H1 (cell line): ENCODE measurements around the gene RFX3. TPM values are rescaled to one million over a fixed set of nuclear protein-coding genes. Genes with fewer than 3 reads are reported as not detected.

ENCODE experiments used
- CTCF ChIA-PET: fragments of 300-600 bp; sonication (Branson Sonifier 250); formaldehyde crosslinking; loops from one replicate; lab custom pipeline; 2021; ENCODE audit not compliant: partially characterized antibody; lab: Charles Lee
- POLR2A ChIA-PET: fragments of 300-600 bp; sonication (Branson Sonifier 250); formaldehyde crosslinking; loops from one replicate; lab custom pipeline; 2021; ENCODE audit warnings: inconsistent platforms; ENCODE audit not compliant: partially characterized antibody; lab: Charles Lee
- DNase-seq, 2 experiments: peaks; one replicate each; pipeline versions ENCODE4 v3.0.0 to v3.0.0-alpha.2; 2010 to 2022; ENCODE audit warnings: low spot score in 2 of 2, low read depth in 1 of 2, mixed read lengths in 1 of 2
- FAIRE-seq: peaks from 2 replicates; lab custom pipeline; 2011; peaks lifted over from hg19 to GRCh38; lab: Jason Lieb, UNC
- H2AFZ ChIP-seq: 2 replicates; pipeline ENCODE4 v1.8.1; 2012; ENCODE audit warnings: low read length, inconsistent platforms
- H2AK5ac ChIP-seq: 2 replicates; pipeline ENCODE4 v1.6.1; 2013; ENCODE audit warnings: low read depth, low read length
- H2BK120ac ChIP-seq: replicated peaks from 2 replicates; pipeline ENCODE3; 2013; ENCODE audit warnings: low read depth, low read length, inconsistent platforms
- H2BK12ac ChIP-seq: 2 replicates; pipeline ENCODE4 v1.6.1; 2013; ENCODE audit warnings: low read depth, low read length
- H2BK15ac ChIP-seq: 2 replicates; pipeline ENCODE4 v1.6.1; 2013; ENCODE audit warnings: low read length
- H2BK20ac ChIP-seq: 2 replicates; pipeline ENCODE4 v1.6.1; 2013; ENCODE audit warnings: low read length
- H2BK5ac ChIP-seq: 2 replicates; pipeline ENCODE4 v1.6.1; 2013; ENCODE audit warnings: low read depth, low read length
- H3K14ac ChIP-seq: 2 replicates; pipeline ENCODE4 v1.6.1; 2013; ENCODE audit warnings: inconsistent platforms; ENCODE audit not compliant: insufficient read length
- H3K18ac ChIP-seq: 2 replicates; pipeline ENCODE4 v1.6.1; 2013; ENCODE audit warnings: low read length; ENCODE audit errors: extremely low read depth
- H3K23ac ChIP-seq: 2 replicates; pipeline ENCODE4 v1.6.1; 2013; ENCODE audit warnings: inconsistent platforms; ENCODE audit not compliant: insufficient read length
- H3K23me2 ChIP-seq: 2 replicates; pipeline ENCODE4 v1.6.1; 2013; ENCODE audit warnings: low read depth, low read length
- H3K27ac ChIP-seq: 2 replicates; pipeline ENCODE4 v1.6.1; 2011; ENCODE audit warnings: low read depth, low read length, inconsistent platforms
- H3K27me3 ChIP-seq, 4 experiments: replicated peaks in 1 of 4; 1 replicate in 1 of 4; 2 replicates in 3 of 4; pipeline versions ENCODE4 v1.6.1 to v1.8.1; 2011 to 2013; ENCODE audit warnings: low read length in 3 of 4, mild to moderate bottlenecking in 3 of 4, inconsistent platforms in 2 of 4, mixed read lengths in 2 of 4, moderate library complexity in 1 of 4; ENCODE audit not compliant: control insufficient read depth in 3 of 4, insufficient read depth in 3 of 4; ENCODE audit errors: extremely low read depth in 1 of 4
- H3K36me3 ChIP-seq, 4 experiments: 2 replicates each; pipeline versions ENCODE4 v1.6.1 to v1.8.1; 2011 to 2013; ENCODE audit warnings: mild to moderate bottlenecking in 4 of 4, low read length in 3 of 4, moderate library complexity in 2 of 4, control low read depth in 1 of 4, inconsistent platforms in 1 of 4; ENCODE audit not compliant: insufficient read depth in 4 of 4, control insufficient read depth in 2 of 4
- H3K4ac ChIP-seq: replicated peaks from 2 replicates; pipeline ENCODE3; 2013; ENCODE audit warnings: low read length, low read depth, mixed read lengths, inconsistent platforms; ENCODE audit not compliant: insufficient read length
- H3K4me1 ChIP-seq, 4 experiments: replicated peaks in 1 of 4; 1 replicate in 1 of 4; 2 replicates in 3 of 4; pipeline versions ENCODE4 v1.6.1 to v1.8.1; 2011 to 2013; ENCODE audit warnings: low read length in 3 of 4, inconsistent platforms in 2 of 4, mixed read lengths in 1 of 4; ENCODE audit not compliant: insufficient read depth in 4 of 4, control insufficient read depth in 3 of 4
- H3K4me2 ChIP-seq, 2 experiments: 2 replicates each; pipeline versions ENCODE4 v1.6.1 to v1.8.1; 2011 to 2013; ENCODE audit warnings: low read depth in 2 of 2, low read length in 2 of 2, control low read depth in 1 of 2, inconsistent platforms in 1 of 2, mild to moderate bottlenecking in 1 of 2; ENCODE audit not compliant: insufficient read depth in 1 of 2
- H3K4me3 ChIP-seq, 4 experiments: fragments of 200-600, 300-600 bp in 1 of 4; sonication (generic), shearing (Covaris generic), sonication (Bioruptor Twin) in 1 of 4; 2 replicates each; pipeline versions ENCODE4 v1.5.1 to v1.8.1; 2011 to 2016; ENCODE audit warnings: low read length in 4 of 4, low read depth in 3 of 4, control low read depth in 2 of 4, inconsistent platforms in 2 of 4, mild to moderate bottlenecking in 2 of 4, mixed read lengths in 1 of 4, moderate library complexity in 1 of 4; ENCODE audit not compliant: insufficient read depth in 2 of 4; ENCODE audit errors: extremely low read depth in 1 of 4
- H3K56ac ChIP-seq: replicated peaks from 2 replicates; pipeline ENCODE3; 2013; ENCODE audit warnings: low read depth, mild to moderate bottlenecking, mixed read lengths, low read length, inconsistent platforms; ENCODE audit not compliant: insufficient read length
- H3K79me1 ChIP-seq: 2 replicates; pipeline ENCODE4 v1.6.1; 2013; ENCODE audit warnings: low read depth, low read length, control low read depth
- H3K79me2 ChIP-seq, 2 experiments: 2 replicates each; pipeline versions ENCODE4 v1.6.1 to v1.8.1; 2012 to 2013; ENCODE audit warnings: low read length in 2 of 2, mild to moderate bottlenecking in 2 of 2, inconsistent platforms in 1 of 2; ENCODE audit not compliant: insufficient read depth in 2 of 2, control insufficient read depth in 1 of 2
- H3K9ac ChIP-seq, 4 experiments: replicated peaks in 1 of 4; 1 replicate in 1 of 4; 2 replicates in 3 of 4; pipeline versions ENCODE4 v1.6.1 to v1.8.1; 2011 to 2013; ENCODE audit warnings: low read depth in 3 of 4, low read length in 3 of 4, control low read depth in 2 of 4, mild to moderate bottlenecking in 2 of 4, moderate library complexity in 2 of 4, inconsistent platforms in 1 of 4; ENCODE audit errors: extremely low read depth in 1 of 4
- H3K9me3 ChIP-seq, 2 experiments: 2 replicates each; pipeline versions ENCODE4 v1.6.1 to v1.8.1; 2012 to 2013; ENCODE audit warnings: mild to moderate bottlenecking in 2 of 2, moderate library complexity in 2 of 2, control low read depth in 1 of 2, inconsistent platforms in 1 of 2, low read depth in 1 of 2, low read length in 1 of 2, mixed read lengths in 1 of 2; ENCODE audit not compliant: insufficient read depth in 2 of 2
- H4K20me1 ChIP-seq, 2 experiments: replicated peaks in 1 of 2; 2 replicates each; pipeline versions ENCODE3 to v1.8.1; 2011 to 2013; ENCODE audit warnings: inconsistent platforms in 2 of 2, low read length in 2 of 2, mild to moderate bottlenecking in 1 of 2; ENCODE audit not compliant: insufficient read depth in 2 of 2, control insufficient read depth in 1 of 2
- H4K5ac ChIP-seq: 2 replicates; pipeline ENCODE4 v1.6.1; 2013; ENCODE audit warnings: low read length, low read depth, mixed read lengths, inconsistent platforms; ENCODE audit not compliant: insufficient read length
- H4K8ac ChIP-seq: 2 replicates; pipeline ENCODE4 v1.8.0; 2013; ENCODE audit warnings: mild to moderate bottlenecking, moderate library complexity, low read length, inconsistent platforms; ENCODE audit not compliant: insufficient read depth; ENCODE audit errors: extremely low read depth
- H4K91ac ChIP-seq: replicated peaks from 2 replicates; pipeline ENCODE3; 2013; ENCODE audit warnings: low read length, mixed read lengths, inconsistent platforms; ENCODE audit not compliant: insufficient read length
- WGBS, 2 experiments: shearing (Covaris generic) in 1 of 2; methylation state at CpG; one replicate each; pipeline versions ENCODE4 v1.1.6 to v1.1.7; 2013 to 2015; ENCODE audit warnings: low lambda C conversion rate in 2 of 2, mixed read lengths in 2 of 2, inconsistent platforms in 1 of 2, low coverage in 1 of 2, missing lambda C conversion rate in 1 of 2; ENCODE audit not compliant: insufficient replicate concordance in 2 of 2, insufficient coverage in 1 of 2, insufficient read length in 1 of 2; ENCODE audit errors: extremely low coverage in 1 of 2, missing lambda C conversion rate in 1 of 2; 5-methylcytosine and 5-hydroxymethylcytosine counted together
- polyA plus RNA-seq, 7 experiments: library from polyadenylated mRNA; depleted of rRNA in 3 of 7; stranded (reverse) in 5 of 7; unstranded in 2 of 7; fragments of >200 nt in 5 of 7; fragments of 200-250 nt in 2 of 7; gene quantifications; 1 replicate in 5 of 7; 2 replicates in 1 of 7; 4 replicates in 1 of 7; pipeline versions ENCODE4 v1.2.1 to v1.2.3, GENCODE V29; 2011 to 2013; ENCODE audit warnings: missing spikeins in 2 of 7, mixed read lengths in 2 of 7
- total RNA-seq: library from RNA; stranded (reverse); fragmentation: NEBNext Ultra II Directional; extraction: Animal tissue kit (Norgen Biotek cat#: 25700); gene quantifications from 2 replicates; pipeline ENCODE4 v1.2.1, GENCODE V29; 2021

Gene RFX3
- total and polyA plus RNA-seq, 2 of the 8 experiments (the other 6 are each of a cell fraction or from before 2014, with no cell fraction given), result 4.9 to 22.6 TPM

DNA sequence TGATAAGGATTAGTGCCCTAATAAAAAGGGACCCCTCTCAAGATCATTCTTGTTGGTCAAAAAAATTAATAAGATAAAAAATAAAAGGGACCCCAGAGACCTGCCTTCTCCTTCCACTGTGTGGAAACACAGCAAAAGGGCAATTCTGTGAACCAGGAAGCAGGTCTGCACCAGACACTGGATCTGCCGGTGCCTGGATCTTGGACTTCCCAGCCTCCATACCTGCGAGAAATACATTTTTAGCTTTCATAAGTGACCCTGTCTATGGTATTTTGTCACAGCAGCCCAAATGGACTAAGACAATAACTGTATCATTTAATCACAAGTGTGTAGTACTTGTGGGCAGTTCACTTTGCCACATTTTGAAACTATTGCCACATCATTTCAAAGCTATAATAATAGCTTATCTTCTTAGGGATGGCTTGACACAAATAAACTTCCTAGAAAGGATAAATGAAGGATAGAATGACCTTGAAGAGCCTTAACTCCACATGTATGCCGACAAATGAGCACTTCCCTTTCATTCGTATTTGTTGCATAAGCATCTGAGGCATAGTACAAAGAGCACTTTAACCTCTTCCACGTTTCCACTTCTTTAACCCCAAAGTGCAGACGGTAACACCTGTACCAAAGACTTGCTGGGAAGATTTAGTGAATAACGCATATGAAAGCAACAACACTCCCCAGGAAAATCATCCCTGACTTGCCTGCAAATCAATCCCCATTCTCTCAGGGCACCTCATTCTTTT lies 336.5 kb downstream of the RFX3 start:
- FAIRE-seq (no peak), DNase-seq (no peak)
- H4K5ac ChIP-seq, result no peak overlapping the region
- no peak overlapping the region for H3K27ac ChIP-seq
- no peak overlapping the region for H3K56ac ChIP-seq
- H3K14ac ChIP-seq, result no peak overlapping the region
- no peak overlapping the region for H4K8ac ChIP-seq
- no peaks in the 10 kb centered on the region for H3K27me3 ChIP-seq
- H4K20me1 ChIP-seq, result no peaks in the 10 kb centered on the region
- H3K23ac ChIP-seq, result no peak overlapping the region
- no peak overlapping the region for H3K4me3 ChIP-seq
- H2BK120ac ChIP-seq, result no peak overlapping the region
- no peaks in the 10 kb centered on the region for H3K9me3 ChIP-seq
- no peaks in the 10 kb centered on the region for H3K79me1 ChIP-seq
- no peak overlapping the region for H4K91ac ChIP-seq
- H3K18ac ChIP-seq, result no peak overlapping the region
- no peak overlapping the region for H3K9ac ChIP-seq
- no peak overlapping the region for H3K4me2 ChIP-seq
- POLR2A ChIA-PET, result interaction anchor here (0.6 kb wide), 1 partner anchor 95 kb away, joined by 4 read pairs; no protein-coding TSS in a partner anchor
- no peaks in the 10 kb centered on the region; a peak in 1 of 7 replicates for H3K4me1 ChIP-seq
- 79% methylated on average over 7 of the region's 7 CpGs; no CpG with 5 or more reads in 1 of the 2 experiments for WGBS, 2 experiments
- no peak overlapping the region for H2BK5ac ChIP-seq
- CTCF ChIA-PET, result interaction anchor here (1.1 kb wide), 1 partner anchor 252 kb away, joined by 5 read pairs; no protein-coding TSS in a partner anchor
- H2BK12ac ChIP-seq, result no peak overlapping the region
- no peak overlapping the region for H2AFZ ChIP-seq
- no peak overlapping the region for H3K4ac ChIP-seq
- no peaks in the 10 kb centered on the region for H3K36me3 ChIP-seq
- no peaks in the 10 kb centered on the region for H3K23me2 ChIP-seq
- no peak overlapping the region for H2BK20ac ChIP-seq
- no peak overlapping the region for H2BK15ac ChIP-seq
- H3K79me2 ChIP-seq, result no peaks in the 10 kb centered on the region
- H2AK5ac ChIP-seq, result no peak overlapping the region
